HTR-8/SVneo (cell line): ENCODE results near the gene SLC38A3.
A peak's percentile ranks its signal among the peaks of the same experiment; 100 is the strongest.
"Not testable (repeated sequence)": the region's sequence is repeated elsewhere in the genome, so short reads cannot be mapped to it uniquely, and the experiment has no call there.

Experiments used
- DNase-seq: peaks from one replicate; pipeline ENCODE4 v3.0.0; 2011; ENCODE audit warnings: low spot score, mixed read lengths; ENCODE audit not compliant: insufficient read length
- FAIRE-seq: peaks from 2 replicates; lab custom pipeline; 2011; peaks lifted over from hg19 to GRCh38; lab: Jason Lieb, UNC

The SLC38A3 gene

GRCh38 chr3:50262200-50262599, 57.1 kb downstream of the SLC38A3 start:
- DNase-seq, FAIRE-seq: not testable (repeated sequence)

GRCh38 chr3:50262778-50263177, 57.7 kb downstream of the SLC38A3 start:
- no peak for FAIRE-seq

GRCh38 chr3:50263478-50264382, 58.7 kb downstream of the SLC38A3 start:
- FAIRE-seq = no peak
- no peak for DNase-seq

More at GRCh38 chr3:50262778-50263177, 57.7 kb downstream of the SLC38A3 start:
- no peak for DNase-seq

GRCh38 chr3:50264383-50264963, 59.4 kb downstream of the SLC38A3 start:
- no peak for FAIRE-seq

GRCh38 chr3:50264964-50265485, 60.0 kb downstream of the SLC38A3 start:
- peak; percentile 93 for FAIRE-seq
- no peak for DNase-seq

More at GRCh38 chr3:50264383-50264963, 59.4 kb downstream of the SLC38A3 start:
- DNase-seq = peak; percentile 93

GRCh38 chr3:50265571-50265970, 60.5 kb downstream of the SLC38A3 start:
- no peak for FAIRE-seq

GRCh38 chr3:50266017-50266416, 60.9 kb downstream of the SLC38A3 start:
- DNase-seq (no peak), FAIRE-seq (no peak)

More at GRCh38 chr3:50265571-50265970, 60.5 kb downstream of the SLC38A3 start:
- DNase-seq = no peak

- FAIRE-seq (no peak), DNase-seq (no peak)
These were observed 61.8 kb downstream of the SLC38A3 start for GRCh38 chr3:50266836-50267235.

- DNase-seq (no peak), FAIRE-seq (no peak)
These were observed 62.3 kb downstream of the SLC38A3 start for GRCh38 chr3:50267280-50267913.

- FAIRE-seq = no peak
These were observed 63.2 kb downstream of the SLC38A3 start for GRCh38 chr3:50268276-50268675.

GRCh38 chr3:50268703-50269451, 63.8 kb downstream of the SLC38A3 start, which contains the start of gene SEMA3B:
Gene SEMA3B, plus strand, starts transcription at chr3:50269147. Its CDS starts 94 bp downstream, at chr3:50269241.
- DNase-seq = peak; percentile 92
- peak; percentile 99 for FAIRE-seq

More at GRCh38 chr3:50268276-50268675, 63.2 kb downstream of the SLC38A3 start:
- no peak for DNase-seq

- DNase-seq (no peak), FAIRE-seq (no peak)
These were observed 64.4 kb downstream of the SLC38A3 start for GRCh38 chr3:50269460-50269859.

GRCh38 chr3:50269977-50270413, 64.9 kb downstream of the SLC38A3 start:
- peak; percentile 57 for FAIRE-seq
- peak; percentile 60 for DNase-seq

GRCh38 chr3:50270422-50271224, 65.6 kb downstream of the SLC38A3 start:
- FAIRE-seq (peak; percentile 70), DNase-seq (no peak)
